ENCODE results near the gene ZNF518A.

GRCh38 chr10:96188916-96189315 lies 58.8 kb downstream of the ZNF518A start:
- no peak for TF ChIP-seq NBN (IDR thresholded peaks at IDR 0.05)
- TF ChIP-seq RUNX3 (IDR thresholded peaks at IDR 0.05; ENCODE audit: low read length), result no peak
- TF ChIP-seq SP1 (IDR thresholded peaks at IDR 0.05; ENCODE audit: low read depth, low read length), result no peak
- no peak for TF ChIP-seq POLR2A (IDR thresholded peaks at IDR 0.05; ENCODE audit: low read depth, low read length)
- no peak for TF ChIP-seq EZH2 (IDR thresholded peaks at IDR 0.05; ENCODE audit: borderline replicate concordance, control insufficient read depth, low read depth, low read length)

Measured in GM12878 (cell line).